ENCODE data around the gene SH3BP2. TPM values are rescaled to one million over a fixed set of nuclear protein-coding genes. Genes with fewer than 3 reads are reported as not detected.

Gene SH3BP2
- total RNA-seq, 2 donors from 2014 or later = 56.0 to 61.7 TPM

GRCh38 chr4:2825740-2826139 lies 32.9 kb downstream of the SH3BP2 start:
- H3K36me3 ChIP-seq = no peaks in the 10 kb centered on the region
- DNase-seq (ENCODE audit: low spot score) (no peak), ATAC-seq (ENCODE audit: insufficient number of reproducible peaks, low FRiP score, low read depth) (no peak)

GRCh38 chr4:2827071-2827873 lies 34.4 kb downstream of the SH3BP2 start:
- Histone ChIP-seq H3K4me1 (ENCODE audit: control insufficient read depth in 1 of 2, low read depth in 2 of 2) (peaks cover 0 to 30% of the 10 kb centered on the region in 2 donors), H3K27ac (no peak overlapping the region), H3K27me3 (replicated peaks; ENCODE audit: insufficient read depth) (no peaks in the 10 kb centered on the region), H3K9me3 (no peaks in the 10 kb centered on the region), H3K36me3 (no peaks in the 10 kb centered on the region), H3K4me3 (no peak overlapping the region)
- DNase-seq (ENCODE audit: low spot score) (no peak), ATAC-seq (ENCODE audit: insufficient number of reproducible peaks, low FRiP score, low read depth) (no peak)
- no peak for TF ChIP-seq CTCF (IDR thresholded peaks at IDR 0.05)

More at GRCh38 chr4:2825740-2826139, 32.9 kb downstream of the SH3BP2 start:
- peaks cover 0 to 30% of the 10 kb centered on the region in 2 donors for H3K4me1 ChIP-seq (ENCODE audit: control insufficient read depth in 1 of 2, low read depth in 2 of 2)
- no peak for TF ChIP-seq CTCF (IDR thresholded peaks at IDR 0.05)
- no peaks in the 10 kb centered on the region for H3K27me3 ChIP-seq (replicated peaks; ENCODE audit: insufficient read depth)
- no peak overlapping the region for H3K4me3 ChIP-seq
- no peak overlapping the region for H3K27ac ChIP-seq
- no peaks in the 10 kb centered on the region for H3K9me3 ChIP-seq

GRCh38 chr4:2827874-2828751 lies 35.2 kb downstream of the SH3BP2 start:
- no peak for DNase-seq (ENCODE audit: low spot score)
- H3K9me3 ChIP-seq = no peaks in the 10 kb centered on the region
- H3K27me3 ChIP-seq (replicated peaks; ENCODE audit: insufficient read depth) = no peaks in the 10 kb centered on the region
- TF ChIP-seq CTCF (IDR thresholded peaks at IDR 0.05) = no peak
- no peak overlapping the region for H3K4me3 ChIP-seq
- H3K36me3 ChIP-seq = no peaks in the 10 kb centered on the region
- H3K4me1 ChIP-seq (ENCODE audit: control insufficient read depth in 1 of 2, low read depth in 2 of 2) = peaks cover 0 to 30% of the 10 kb centered on the region in 2 donors
- ATAC-seq (ENCODE audit: insufficient number of reproducible peaks, low FRiP score, low read depth) = no peak
- no peak overlapping the region for H3K27ac ChIP-seq

GRCh38 chr4:2828758-2829181 lies 35.9 kb downstream of the SH3BP2 start:
- no peak for DNase-seq (ENCODE audit: low spot score)
- Histone ChIP-seq H3K36me3 (no peaks in the 10 kb centered on the region), H3K27me3 (replicated peaks; ENCODE audit: insufficient read depth) (no peaks in the 10 kb centered on the region), H3K9me3 (no peaks in the 10 kb centered on the region), H3K4me3 (no peak overlapping the region), H3K4me1 (ENCODE audit: control insufficient read depth in 1 of 2, low read depth in 2 of 2) (peaks cover 0 to 23% of the 10 kb centered on the region in 2 donors), H3K27ac (no peak overlapping the region)
- TF ChIP-seq CTCF (IDR thresholded peaks at IDR 0.05) = no peak
- no peak for ATAC-seq (ENCODE audit: insufficient number of reproducible peaks, low FRiP score, low read depth)

GRCh38 chr4:2829321-2829932 lies 36.5 kb downstream of the SH3BP2 start:
- no peaks in the 10 kb centered on the region for H3K27me3 ChIP-seq (replicated peaks; ENCODE audit: insufficient read depth)
- no peaks in the 10 kb centered on the region for H3K36me3 ChIP-seq
- no peak overlapping the region for H3K4me3 ChIP-seq
- DNase-seq (ENCODE audit: low spot score) = no peak
- ATAC-seq (ENCODE audit: insufficient number of reproducible peaks, low FRiP score, low read depth) = no peak
- no peak overlapping the region for H3K27ac ChIP-seq
- peaks cover 0 to 17% of the 10 kb centered on the region in 2 donors for H3K4me1 ChIP-seq (ENCODE audit: control insufficient read depth in 1 of 2, low read depth in 2 of 2)
- TF ChIP-seq CTCF (IDR thresholded peaks at IDR 0.05) = no peak
- H3K9me3 ChIP-seq = no peaks in the 10 kb centered on the region

All from thoracic aorta (tissue), 2 donors.